ENCODE results near the gene YPEL5.

The YPEL5 gene

DNA sequence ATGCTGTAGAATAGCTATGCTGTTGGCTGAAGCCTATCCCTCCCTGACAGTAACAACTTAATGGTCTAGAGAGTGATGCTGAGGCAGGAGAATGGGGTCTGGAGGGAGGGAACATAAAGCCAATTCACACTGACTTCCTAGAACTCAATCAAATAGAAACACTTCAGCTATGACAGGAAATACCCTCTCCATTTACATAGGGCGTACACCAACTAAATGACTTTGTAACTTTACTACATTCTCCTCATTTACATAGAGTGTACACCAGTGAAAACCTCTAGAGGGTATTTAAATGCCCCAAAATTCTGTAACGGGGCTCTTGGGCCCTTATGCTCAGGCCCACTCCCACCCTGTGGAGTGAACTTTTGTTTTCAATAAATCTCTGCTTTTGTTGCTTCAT is 41.5 kb downstream of the YPEL5 start:
- in situ Hi-C loops (cut with MboI; ENCODE audit: low sequenced_read_pairs, unreplicated experiment), result no loop called here
- no peak for DNase-seq (ENCODE audit: low spot score)

DNA sequence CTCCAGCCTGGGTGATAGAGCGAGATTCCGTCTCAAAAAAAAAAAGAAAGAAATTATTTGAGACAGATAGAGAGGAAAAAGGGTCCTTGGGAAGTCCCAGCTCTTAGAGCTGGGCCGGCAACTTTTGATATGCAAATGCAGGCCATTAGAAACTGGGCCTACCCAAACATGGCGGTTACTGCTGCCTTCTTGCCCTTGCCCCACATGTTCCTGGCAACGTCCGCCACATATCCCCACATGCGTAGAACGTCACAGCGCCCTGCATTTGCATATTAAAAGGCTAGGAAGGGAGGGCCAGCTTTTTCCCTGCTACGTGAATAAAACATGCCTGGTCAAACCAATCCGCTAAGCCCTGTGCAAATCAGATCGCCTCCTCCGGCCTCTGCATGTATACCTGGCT is 43.8 kb downstream of the YPEL5 start:
- in situ Hi-C loops (cut with MboI; ENCODE audit: low sequenced_read_pairs, unreplicated experiment), result no loop called here
- no peak for DNase-seq (ENCODE audit: low spot score)
- TF ChIP-seq, protein P1, sequence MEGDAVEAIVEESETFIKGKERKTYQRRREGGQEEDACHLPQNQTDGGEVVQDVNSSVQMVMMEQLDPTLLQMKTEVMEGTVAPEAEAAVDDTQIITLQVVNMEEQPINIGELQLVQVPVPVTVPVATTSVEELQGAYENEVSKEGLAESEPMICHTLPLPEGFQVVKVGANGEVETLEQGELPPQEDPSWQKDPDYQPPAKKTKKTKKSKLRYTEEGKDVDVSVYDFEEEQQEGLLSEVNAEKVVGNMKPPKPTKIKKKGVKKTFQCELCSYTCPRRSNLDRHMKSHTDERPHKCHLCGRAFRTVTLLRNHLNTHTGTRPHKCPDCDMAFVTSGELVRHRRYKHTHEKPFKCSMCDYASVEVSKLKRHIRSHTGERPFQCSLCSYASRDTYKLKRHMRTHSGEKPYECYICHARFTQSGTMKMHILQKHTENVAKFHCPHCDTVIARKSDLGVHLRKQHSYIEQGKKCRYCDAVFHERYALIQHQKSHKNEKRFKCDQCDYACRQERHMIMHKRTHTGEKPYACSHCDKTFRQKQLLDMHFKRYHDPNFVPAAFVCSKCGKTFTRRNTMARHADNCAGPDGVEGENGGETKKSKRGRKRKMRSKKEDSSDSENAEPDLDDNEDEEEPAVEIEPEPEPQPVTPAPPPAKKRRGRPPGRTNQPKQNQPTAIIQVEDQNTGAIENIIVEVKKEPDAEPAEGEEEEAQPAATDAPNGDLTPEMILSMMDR (IDR thresholded peaks at IDR 0.05; ENCODE audit: borderline replicate concordance, control extremely low read depth, extremely low read depth, insufficient read depth, missing control alignments), result no peak

More for the DNA sequence above, 41.5 kb downstream of the YPEL5 start:
- TF ChIP-seq, protein P1 (IDR thresholded peaks at IDR 0.05; ENCODE audit: borderline replicate concordance, control extremely low read depth, extremely low read depth, insufficient read depth, missing control alignments), result no peak

DNA sequence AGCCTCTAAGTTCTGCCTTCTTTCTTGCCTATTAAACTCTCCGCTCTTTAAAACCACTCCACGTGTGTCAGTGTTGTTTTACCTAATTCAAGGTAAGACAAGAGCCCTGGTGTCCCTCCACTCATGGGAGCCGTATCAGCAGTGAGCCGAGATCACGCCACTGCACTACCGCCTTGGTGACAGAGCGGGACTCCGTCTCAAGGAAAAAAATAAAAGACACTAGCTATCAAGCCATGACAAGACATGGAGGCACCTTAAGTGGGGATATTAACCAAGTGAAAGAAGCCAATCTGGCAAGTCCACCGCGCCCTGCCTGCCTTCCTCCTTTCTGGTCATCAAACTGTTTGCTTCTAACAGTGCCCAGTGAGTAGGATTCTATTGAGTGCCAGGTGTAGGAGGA is 44.3 kb downstream of the YPEL5 start:
- in situ Hi-C loops (cut with MboI; ENCODE audit: low sequenced_read_pairs, unreplicated experiment), result no loop called here
- DNase-seq (ENCODE audit: low spot score), result no peak
- TF ChIP-seq, protein P1 (IDR thresholded peaks at IDR 0.05; ENCODE audit: borderline replicate concordance, control extremely low read depth, extremely low read depth, insufficient read depth, missing control alignments), result no peak

DNA sequence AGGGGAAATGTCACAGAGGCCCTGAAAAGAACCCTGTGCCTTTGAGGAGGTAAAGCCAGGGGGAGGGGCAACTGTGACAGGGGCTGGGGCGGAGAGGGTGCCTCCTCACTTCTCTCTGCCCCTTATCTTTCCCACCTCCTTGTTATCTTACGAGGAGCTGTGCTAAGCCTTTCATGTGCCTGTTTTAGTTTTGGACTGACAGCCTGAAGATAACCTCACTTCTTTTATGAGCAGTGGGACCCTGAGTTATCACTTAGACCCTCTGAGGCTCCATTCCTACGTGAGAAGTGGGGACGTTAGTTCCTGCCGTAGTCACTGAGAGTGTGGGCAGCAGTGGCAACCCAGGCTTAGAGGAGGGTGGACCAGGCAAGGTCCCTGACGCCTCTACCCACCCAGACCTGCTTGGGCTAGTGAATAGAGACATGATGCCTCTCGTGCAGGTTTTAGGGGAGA is 45.0 kb downstream of the YPEL5 start:
- in situ Hi-C loops (cut with MboI; ENCODE audit: low sequenced_read_pairs, unreplicated experiment), result no loop called here
- no peak for DNase-seq (ENCODE audit: low spot score)
- TF ChIP-seq, protein P1 (IDR thresholded peaks at IDR 0.05; ENCODE audit: borderline replicate concordance, control extremely low read depth, extremely low read depth, insufficient read depth, missing control alignments), result no peak

DNA sequence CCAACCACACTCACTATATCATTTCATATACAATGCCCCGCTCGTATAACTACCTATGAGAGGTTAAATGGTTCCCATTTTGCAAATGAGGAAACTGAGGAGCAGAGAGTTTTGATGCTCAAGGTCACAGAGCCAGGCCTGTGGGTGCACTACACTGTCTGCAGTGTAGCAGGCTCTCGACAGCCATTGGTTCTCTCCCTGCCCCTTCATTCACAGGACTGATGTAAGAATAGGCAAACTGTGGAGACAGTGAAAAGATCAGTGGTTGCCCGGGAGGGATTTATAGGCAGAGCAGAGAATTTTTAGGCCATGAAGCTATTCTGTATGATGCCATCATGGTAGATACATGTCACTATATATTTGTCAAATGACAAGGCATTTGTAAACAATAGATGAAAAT is 45.5 kb downstream of the YPEL5 start:
- no peak for DNase-seq (ENCODE audit: low spot score)
- TF ChIP-seq, protein P1 (IDR thresholded peaks at IDR 0.05; ENCODE audit: borderline replicate concordance, control extremely low read depth, extremely low read depth, insufficient read depth, missing control alignments), result no peak
- in situ Hi-C loops (cut with MboI; ENCODE audit: low sequenced_read_pairs, unreplicated experiment), result no loop called here

DNA sequence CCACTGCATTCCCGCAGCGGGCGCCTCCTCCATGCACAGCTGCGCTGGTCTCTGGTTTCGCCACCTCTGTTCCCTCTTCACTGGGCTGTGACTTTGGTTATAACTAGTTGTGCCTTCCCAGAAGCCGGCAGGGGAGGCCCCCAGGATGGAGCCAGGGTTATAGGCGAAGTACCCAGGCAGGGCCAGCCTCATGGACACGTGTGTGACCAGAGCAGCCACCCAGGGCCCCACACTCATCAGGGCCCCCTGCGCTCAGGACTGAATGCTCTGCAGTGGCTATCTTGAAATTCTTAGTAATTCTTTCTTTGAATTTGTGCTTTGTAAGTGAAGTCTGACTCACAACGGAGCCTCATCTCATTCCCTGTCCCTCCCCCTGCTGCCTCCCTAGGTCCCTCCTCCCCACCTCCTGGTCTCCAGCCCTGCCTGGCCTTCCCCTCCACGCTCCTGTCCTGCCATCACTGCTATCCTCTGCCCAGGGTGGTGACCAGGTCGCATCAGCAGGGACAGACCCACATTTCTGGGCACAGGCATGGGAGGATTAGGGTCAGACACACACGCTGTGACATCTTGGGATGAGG is 46.4 kb downstream of the YPEL5 start:
- DNase-seq (ENCODE audit: low spot score), result no peak
- in situ Hi-C loops (cut with MboI; ENCODE audit: low sequenced_read_pairs, unreplicated experiment), result no loop called here
- TF ChIP-seq, protein P1 (IDR thresholded peaks at IDR 0.05; ENCODE audit: borderline replicate concordance, control extremely low read depth, extremely low read depth, insufficient read depth, missing control alignments), result no peak
